A549 treated with GW870086 at 1 μM for 4 hours (cell line): Measurements from ENCODE around the gene AKT2. TPM values are rescaled to one million over a fixed set of nuclear protein-coding genes. Genes with fewer than 3 reads are reported as not detected.

Experiments
- total RNA-seq: library from RNA; stranded (reverse); fragments of 200-300 nt; extraction: Qiagen RNA extraction; gene quantifications from 5 replicates; pipeline ENCODE4 v1.2.3, GENCODE V29; 2022; ENCODE audit warnings: low read depth

The AKT2 gene
- 113 to 197 TPM (median 176 TPM) in 5 replicates for total RNA-seq

GRCh38 chr19:40284501-40285352, at the start of gene AKT2:
Gene AKT2 (minus strand): TSS chr19:40285345. CDS start chr19:40265267, 20,078 bp downstream.

GRCh38 chr19:40217934-40218890, 66.9 kb downstream of the AKT2 start, which contains the start of gene TTC9B:
Gene TTC9B (minus strand): TSS chr19:40218384. CDS start chr19:40218381, 3 bp downstream.

DNA sequence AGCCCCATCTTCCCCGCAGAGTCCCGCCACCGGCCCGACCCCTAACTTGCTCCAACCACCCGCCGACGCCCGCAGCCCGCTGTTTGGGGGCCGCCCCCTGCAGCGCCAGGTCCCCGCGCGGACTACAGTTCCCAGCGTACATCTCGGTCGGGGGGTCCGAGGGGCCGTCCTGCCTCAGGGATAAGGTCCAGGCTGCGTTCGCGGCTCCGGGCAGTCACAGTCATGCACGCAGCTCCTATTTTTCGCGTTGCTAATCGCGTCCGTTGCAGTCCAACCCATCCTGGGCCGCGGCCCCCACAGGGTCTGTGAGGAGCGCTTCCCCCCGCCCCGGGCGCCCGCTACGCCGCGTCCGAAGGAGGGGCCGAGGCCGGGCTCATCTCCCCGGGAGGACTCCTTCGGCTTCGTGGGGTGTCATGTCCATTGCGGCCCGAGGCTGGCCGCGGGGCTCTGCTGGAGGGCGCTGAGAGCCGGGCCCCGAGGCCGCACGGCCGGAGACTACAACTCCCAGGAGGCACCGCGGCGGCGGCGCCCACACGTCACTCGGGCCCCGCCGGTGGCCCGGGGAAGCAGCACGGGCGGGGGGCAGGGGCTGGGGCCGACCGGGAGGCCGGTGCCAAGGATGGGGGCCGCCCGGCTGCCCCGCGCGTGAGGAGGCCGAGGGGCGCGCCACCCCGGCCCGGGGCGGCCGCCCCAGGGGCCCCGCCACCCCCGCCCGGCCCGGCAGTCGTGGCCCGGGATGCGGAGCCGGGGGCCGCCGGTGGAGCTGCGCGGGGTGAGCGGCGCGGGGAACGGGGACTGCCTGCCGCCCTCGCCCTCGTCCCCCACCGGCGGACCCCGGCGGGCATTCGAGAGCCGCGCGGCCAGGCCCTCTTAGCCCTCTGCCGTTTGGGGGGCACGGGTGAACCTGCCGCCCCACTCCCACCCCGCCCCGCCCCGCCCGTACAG, 94.0 kb downstream of the AKT2 start, which contains the start of gene MAP3K10:
MAP3K10 (plus strand) TSS at position 536 of the 945 bp plus-strand sequence. CDS start 606 bp downstream, outside the sequence.

Other genes with a start within 250 kb of the AKT2 start
- gene ZNF780B, start 229.1 kb downstream of the AKT2 start, total RNA-seq, result 6.0 to 8.2 TPM (median 6.8 TPM) in 5 replicates
- gene ZNF780A, start 194.4 kb downstream of the AKT2 start, total RNA-seq, result 28.9 to 33.3 TPM (median 31.7 TPM) in 5 replicates
- gene MAP3K10, start 93.9 kb downstream of the AKT2 start, total RNA-seq, result 13.0 to 17.0 TPM (median 16.0 TPM) in 5 replicates
- 0.29 to 0.62 TPM (median 0.48 TPM) in 5 replicates for gene TTC9B, start 67.0 kb downstream of the AKT2 start, total RNA-seq
- 0.13 to 0.23 TPM (median 0.20 TPM) in 4 of 5 replicates, not detected in the other for gene CCNP, start 58.7 kb downstream of the AKT2 start, total RNA-seq
- 22.8 to 30.8 TPM (median 28.8 TPM) in 5 replicates for gene C19orf47, start 63.1 kb upstream of the AKT2 start, total RNA-seq
- 248 to 259 TPM (median 253 TPM) in 5 replicates for gene PLD3, start 63.4 kb upstream of the AKT2 start, total RNA-seq
- gene HIPK4, start 104.8 kb upstream of the AKT2 start, total RNA-seq, result 0.07 to 0.30 TPM (median 0.24 TPM) in 5 replicates
- gene PRX, start 128.0 kb upstream of the AKT2 start, total RNA-seq, result 1.2 to 1.4 TPM (median 1.3 TPM) in 5 replicates
- 23.8 to 40.8 TPM (median 30.8 TPM) in 5 replicates for gene SERTAD1, start 140.6 kb upstream of the AKT2 start, total RNA-seq
- 35.9 to 49.7 TPM (median 45.5 TPM) in 5 replicates for gene SERTAD3, start 159.0 kb upstream of the AKT2 start, total RNA-seq
- 262 to 364 TPM (median 307 TPM) in 5 replicates for gene BLVRB, start 180.4 kb upstream of the AKT2 start, total RNA-seq
- gene SPTBN4, start 181.7 kb upstream of the AKT2 start, total RNA-seq, result 0.52 to 0.77 TPM (median 0.65 TPM) in 5 replicates